ENCODE results near the gene DPM1. TPM values are rescaled to one million over a fixed set of nuclear protein-coding genes. Genes with fewer than 3 reads are reported as not detected.

Gene DPM1
- total RNA-seq, 2 donors from 2014 or later = 37.0 to 43.9 TPM

DNA sequence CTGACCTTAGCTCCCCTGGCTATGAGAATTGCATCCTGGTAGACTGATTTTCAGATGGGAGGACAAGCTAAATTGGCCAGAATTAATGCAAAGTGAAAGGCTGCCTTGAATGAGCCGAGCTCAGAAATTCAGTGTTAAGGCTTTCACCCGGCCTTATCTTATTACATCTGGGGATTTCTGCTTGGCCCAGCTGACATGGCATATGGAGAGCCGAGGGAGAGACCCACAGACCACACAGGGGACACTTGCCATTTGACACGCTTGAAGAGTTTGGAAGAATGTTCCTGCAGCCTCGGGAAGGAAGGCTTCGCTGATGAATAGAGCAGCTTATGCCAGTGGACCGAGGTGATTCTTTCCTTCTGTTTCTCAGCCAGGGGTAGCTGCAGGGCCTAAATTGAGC, 9.3 kb upstream of the DPM1 start:
- Histone ChIP-seq H3K9me3 (no peaks in the 10 kb centered on the region), H3K4me1 (no peaks in the 10 kb centered on the region), H3K27ac (no peak overlapping the region), H3K36me3 (no peaks in the 10 kb centered on the region), H3K9ac (ENCODE audit: low read depth in 2 of 2, low read length in 2 of 2) (no peak overlapping the region), H3K27me3 (no peaks in the 10 kb centered on the region), H3K4me3 (no peak overlapping the region)
- intact Hi-C loops (cut with DNase I) = no loop called here
- no peak for DNase-seq
- TF ChIP-seq CTCF (IDR thresholded peaks at IDR 0.05) = no peak

DNA sequence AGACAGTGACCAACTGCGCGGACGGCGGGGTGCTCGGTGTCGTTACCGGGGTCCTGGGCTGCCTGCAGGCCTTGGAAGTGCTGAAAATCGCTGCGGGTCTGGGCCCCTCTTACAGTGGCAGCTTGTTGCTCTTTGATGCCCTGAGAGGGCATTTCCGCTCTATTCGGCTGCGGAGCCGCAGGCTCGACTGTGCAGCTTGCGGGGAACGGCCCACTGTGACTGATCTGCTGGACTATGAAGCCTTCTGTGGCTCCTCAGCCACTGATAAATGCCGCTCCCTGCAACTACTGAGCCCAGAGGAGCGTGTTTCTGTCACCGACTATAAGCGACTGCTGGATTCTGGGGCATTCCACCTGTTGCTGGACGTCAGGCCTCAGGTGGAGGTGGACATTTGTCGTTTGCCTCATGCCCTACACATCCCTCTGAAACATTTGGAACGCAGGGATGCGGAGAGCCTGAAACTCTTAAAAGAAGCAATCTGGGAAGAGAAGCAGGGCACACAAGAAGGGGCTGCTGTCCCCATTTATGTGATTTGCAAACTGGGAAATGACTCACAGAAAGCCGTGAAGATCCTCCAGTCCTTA, 1.3 kb upstream of the DPM1 start:
- no peaks in the 10 kb centered on the region for H3K36me3 ChIP-seq
- no peak for DNase-seq
- peak overlapping the region in 1 of 2 donors; percentile 88 for H3K9ac ChIP-seq (ENCODE audit: low read depth in 2 of 2, low read length in 2 of 2)
- H3K4me3 ChIP-seq = peak overlapping the region; percentile 97
- no peak overlapping the region for H3K27ac ChIP-seq
- no peak for TF ChIP-seq CTCF (IDR thresholded peaks at IDR 0.05)
- no peaks in the 10 kb centered on the region for H3K9me3 ChIP-seq
- intact Hi-C loops (cut with DNase I) = no loop called here
- H3K27me3 ChIP-seq = no peaks in the 10 kb centered on the region
- H3K4me1 ChIP-seq = peaks cover 15% of the 10 kb centered on the region

DNA sequence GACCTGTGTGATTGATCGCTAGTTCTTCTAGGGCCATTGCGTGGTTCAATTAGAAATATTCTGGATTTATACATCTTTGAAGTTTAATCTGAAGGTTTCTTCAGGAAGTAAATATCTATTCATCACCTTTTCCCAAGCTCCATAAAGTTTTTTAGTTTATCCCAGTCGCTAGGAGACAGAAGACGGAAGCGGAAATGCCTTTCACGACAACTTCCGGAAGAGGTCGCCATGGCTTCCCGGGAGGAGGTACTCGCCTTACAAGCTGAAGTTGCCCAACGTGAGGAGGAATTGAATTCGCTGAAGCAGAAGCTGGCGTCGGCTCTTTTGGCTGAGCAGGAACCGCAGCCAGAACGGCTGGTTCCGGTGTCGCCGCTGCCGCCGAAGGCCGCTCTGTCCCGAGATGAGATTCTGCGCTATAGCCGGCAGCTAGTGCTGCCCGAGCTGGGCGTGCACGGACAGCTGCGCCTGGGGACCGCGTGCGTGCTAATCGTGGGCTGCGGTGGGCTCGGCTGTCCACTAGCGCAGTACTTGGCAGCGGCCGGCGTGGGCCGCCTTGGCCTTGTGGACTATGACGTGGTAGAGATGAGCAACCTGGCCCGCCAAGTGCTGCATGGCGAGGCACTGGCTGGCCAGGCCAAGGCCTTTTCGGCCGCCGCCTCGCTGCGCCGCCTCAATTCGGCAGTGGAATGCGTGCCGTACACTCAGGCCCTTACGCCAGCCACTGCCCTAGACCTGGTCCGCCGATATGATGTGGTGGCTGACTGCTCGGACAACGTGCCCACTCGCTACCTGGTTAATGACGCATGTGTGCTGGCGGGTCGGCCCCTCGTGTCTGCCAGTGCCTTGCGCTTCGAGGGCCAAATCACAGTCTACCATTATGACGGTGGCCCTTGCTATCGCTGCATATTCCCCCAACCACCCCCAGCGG, 547 bp upstream of the DPM1 start, which contains the start of gene MOCS3:
Gene MOCS3, plus strand, starts transcription at position 204 of the 928 bp plus-strand sequence. Its CDS starts 25 bp downstream, at position 229.
- Histone ChIP-seq H3K27ac (peak within 1 kb of the TSS; percentile 63), H3K4me3 (peak within 1 kb of the TSS; percentile 97), H3K27me3 (no peaks in the 10 kb centered on the region), H3K9ac (ENCODE audit: low read depth in 2 of 2, low read length in 2 of 2) (peak within 1 kb of the TSS; percentile 88 to 94), H3K9me3 (no peaks in the 10 kb centered on the region), H3K36me3 (peaks cover 2% of the 10 kb centered on the region), H3K4me1 (peaks cover 15% of the 10 kb centered on the region)
- intact Hi-C loops (cut with DNase I) = no loop called here
- DNase-seq = peak; percentile 88
- TF ChIP-seq CTCF (IDR thresholded peaks at IDR 0.05) = no peak

- DNase-seq = no peak
- no peak for TF ChIP-seq CTCF (IDR thresholded peaks at IDR 0.05)
- Histone ChIP-seq H3K36me3 (peaks cover 8% of the 10 kb centered on the region), H3K4me3 (peak overlapping the region; percentile 97), H3K27me3 (no peaks in the 10 kb centered on the region), H3K4me1 (peaks cover 15% of the 10 kb centered on the region), H3K9ac (ENCODE audit: low read depth in 2 of 2, low read length in 2 of 2) (peak overlapping the region; percentile 35 to 82), H3K9me3 (no peaks in the 10 kb centered on the region), H3K27ac (no peak overlapping the region)
- intact Hi-C loops (cut with DNase I) = no loop called here
Observed at GRCh38 chr20:50957276-50957675, 1.1 kb downstream of the DPM1 start.

GRCh38 chr20:50953821-50954220, 4.5 kb downstream of the DPM1 start:
- H3K36me3 ChIP-seq = peaks cover 13% of the 10 kb centered on the region
- no peaks in the 10 kb centered on the region for H3K27me3 ChIP-seq
- no peak for TF ChIP-seq CTCF (IDR thresholded peaks at IDR 0.05)
- intact Hi-C loops (cut with DNase I) = no loop called here
- H3K27ac ChIP-seq = no peak overlapping the region
- no peaks in the 10 kb centered on the region for H3K9me3 ChIP-seq
- DNase-seq = no peak
- H3K9ac ChIP-seq (ENCODE audit: low read depth in 2 of 2, low read length in 2 of 2) = no peak overlapping the region
- peaks cover 8% of the 10 kb centered on the region for H3K4me1 ChIP-seq
- H3K4me3 ChIP-seq = no peak overlapping the region

Data from colonic mucosa (tissue), 4 donors.